Neural cell (in vitro differentiated cells): ENCODE measurements around the gene SCFD1.

Experiments
- EP300 ChIP-seq: fragments of 450-650 bp; conservative IDR thresholded peaks from 2 replicates; pipeline ENCODE4 v1.6.1; 2014; ENCODE audit warnings: antibody characterized with exemption, mild to moderate bottlenecking, moderate library complexity; ENCODE audit not compliant: poor library complexity, severe bottlenecking
- EZH2 ChIP-seq: fragments of 200-600, 300-800 bp; shearing (Covaris generic), sonication (generic); IDR thresholded peaks from 2 replicates; pipeline ENCODE4 v1.6.1; 2014; ENCODE audit warnings: antibody characterized with exemption, low read length, borderline replicate concordance, mild to moderate bottlenecking; ENCODE audit not compliant: insufficient read depth, poor library complexity, severe bottlenecking
- MXI1 ChIP-seq: fragments of 450-650 bp; conservative IDR thresholded peaks from 2 replicates; pipeline ENCODE4 v1.6.1; 2014; ENCODE audit warnings: antibody characterized with exemption, mild to moderate bottlenecking; ENCODE audit not compliant: poor library complexity, severe bottlenecking
- POLR2AphosphoS5 ChIP-seq: IDR thresholded peaks from 2 replicates; pipeline ENCODE4 v1.6.1; 2012
- TAF1 ChIP-seq: IDR thresholded peaks from 2 replicates; pipeline ENCODE4 v1.6.1; 2012; ENCODE audit warnings: low read depth
- TF ChIP-seq, protein P1 (sequence below): fragments of 450-650 bp; IDR thresholded peaks from 2 replicates; pipeline ENCODE4 v1.5.1; 2014; ENCODE audit warnings: antibody characterized with exemption, mild to moderate bottlenecking, moderate library complexity; ENCODE audit not compliant: poor library complexity, severe bottlenecking
- TF ChIP-seq, protein P2 (sequence below): IDR thresholded peaks from 2 replicates; pipeline ENCODE4 v1.6.1; 2012; ENCODE audit warnings: borderline replicate concordance

DNA sequence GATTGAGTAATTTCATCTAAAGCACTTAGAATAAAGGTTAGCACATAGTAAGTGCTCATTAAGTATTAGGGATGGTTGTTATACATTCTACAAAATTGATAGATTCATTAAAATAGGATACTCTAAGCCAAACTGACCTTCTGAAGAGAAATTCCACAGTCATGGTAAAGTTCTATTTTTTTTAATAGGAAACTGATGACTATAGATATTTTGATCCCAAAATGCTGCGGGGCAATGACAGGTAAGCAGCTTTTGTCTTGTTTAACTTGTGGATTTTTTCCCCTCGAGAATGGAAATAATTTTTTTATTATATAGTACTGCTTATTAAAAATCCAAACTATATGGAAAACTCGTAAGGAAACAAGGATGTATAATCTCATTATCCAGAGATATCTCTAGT lies 97.0 kb downstream of the SCFD1 start:
- no peak for TF ChIP-seq EZH2
- TF ChIP-seq, protein P1, sequence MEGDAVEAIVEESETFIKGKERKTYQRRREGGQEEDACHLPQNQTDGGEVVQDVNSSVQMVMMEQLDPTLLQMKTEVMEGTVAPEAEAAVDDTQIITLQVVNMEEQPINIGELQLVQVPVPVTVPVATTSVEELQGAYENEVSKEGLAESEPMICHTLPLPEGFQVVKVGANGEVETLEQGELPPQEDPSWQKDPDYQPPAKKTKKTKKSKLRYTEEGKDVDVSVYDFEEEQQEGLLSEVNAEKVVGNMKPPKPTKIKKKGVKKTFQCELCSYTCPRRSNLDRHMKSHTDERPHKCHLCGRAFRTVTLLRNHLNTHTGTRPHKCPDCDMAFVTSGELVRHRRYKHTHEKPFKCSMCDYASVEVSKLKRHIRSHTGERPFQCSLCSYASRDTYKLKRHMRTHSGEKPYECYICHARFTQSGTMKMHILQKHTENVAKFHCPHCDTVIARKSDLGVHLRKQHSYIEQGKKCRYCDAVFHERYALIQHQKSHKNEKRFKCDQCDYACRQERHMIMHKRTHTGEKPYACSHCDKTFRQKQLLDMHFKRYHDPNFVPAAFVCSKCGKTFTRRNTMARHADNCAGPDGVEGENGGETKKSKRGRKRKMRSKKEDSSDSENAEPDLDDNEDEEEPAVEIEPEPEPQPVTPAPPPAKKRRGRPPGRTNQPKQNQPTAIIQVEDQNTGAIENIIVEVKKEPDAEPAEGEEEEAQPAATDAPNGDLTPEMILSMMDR, result no peak
- TF ChIP-seq TAF1, result no peak
- TF ChIP-seq, protein P2, sequence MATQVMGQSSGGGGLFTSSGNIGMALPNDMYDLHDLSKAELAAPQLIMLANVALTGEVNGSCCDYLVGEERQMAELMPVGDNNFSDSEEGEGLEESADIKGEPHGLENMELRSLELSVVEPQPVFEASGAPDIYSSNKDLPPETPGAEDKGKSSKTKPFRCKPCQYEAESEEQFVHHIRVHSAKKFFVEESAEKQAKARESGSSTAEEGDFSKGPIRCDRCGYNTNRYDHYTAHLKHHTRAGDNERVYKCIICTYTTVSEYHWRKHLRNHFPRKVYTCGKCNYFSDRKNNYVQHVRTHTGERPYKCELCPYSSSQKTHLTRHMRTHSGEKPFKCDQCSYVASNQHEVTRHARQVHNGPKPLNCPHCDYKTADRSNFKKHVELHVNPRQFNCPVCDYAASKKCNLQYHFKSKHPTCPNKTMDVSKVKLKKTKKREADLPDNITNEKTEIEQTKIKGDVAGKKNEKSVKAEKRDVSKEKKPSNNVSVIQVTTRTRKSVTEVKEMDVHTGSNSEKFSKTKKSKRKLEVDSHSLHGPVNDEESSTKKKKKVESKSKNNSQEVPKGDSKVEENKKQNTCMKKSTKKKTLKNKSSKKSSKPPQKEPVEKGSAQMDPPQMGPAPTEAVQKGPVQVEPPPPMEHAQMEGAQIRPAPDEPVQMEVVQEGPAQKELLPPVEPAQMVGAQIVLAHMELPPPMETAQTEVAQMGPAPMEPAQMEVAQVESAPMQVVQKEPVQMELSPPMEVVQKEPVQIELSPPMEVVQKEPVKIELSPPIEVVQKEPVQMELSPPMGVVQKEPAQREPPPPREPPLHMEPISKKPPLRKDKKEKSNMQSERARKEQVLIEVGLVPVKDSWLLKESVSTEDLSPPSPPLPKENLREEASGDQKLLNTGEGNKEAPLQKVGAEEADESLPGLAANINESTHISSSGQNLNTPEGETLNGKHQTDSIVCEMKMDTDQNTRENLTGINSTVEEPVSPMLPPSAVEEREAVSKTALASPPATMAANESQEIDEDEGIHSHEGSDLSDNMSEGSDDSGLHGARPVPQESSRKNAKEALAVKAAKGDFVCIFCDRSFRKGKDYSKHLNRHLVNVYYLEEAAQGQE, result no peak
- TF ChIP-seq EP300, result no peak
- no peak for TF ChIP-seq POLR2AphosphoS5
- no peak for TF ChIP-seq MXI1
